Fibroblast of the aortic adventitia (primary cell): Measurements from ENCODE around the gene ASZ1. TPM values are rescaled to one million over a fixed set of nuclear protein-coding genes. Genes with fewer than 3 reads are reported as not detected.

ENCODE experiments used
- DNase-seq: peaks from one replicate; pipeline ENCODE4 v3.0.0-alpha.2; 2010; ENCODE audit warnings: low read depth
- H3K4me3 ChIP-seq: 2 replicates; pipeline ENCODE4 v1.5.1; 2011; ENCODE audit warnings: low read depth, mild to moderate bottlenecking, control low read depth, low read length, moderate library complexity
- total RNA-seq: library from RNA; depleted of rRNA; stranded (reverse); fragments of >200 nt; gene quantifications from 2 replicates; pipeline ENCODE4 v1.2.3, GENCODE V29; 2012; ENCODE audit warnings: low replicate concordance
- TF ChIP-seq, protein P1 (sequence below): IDR thresholded peaks from 2 replicates; pipeline ENCODE4 v1.5.1; 2011; ENCODE audit warnings: mild to moderate bottlenecking, low read length, control low read depth, inconsistent platforms; ENCODE audit not compliant: insufficient read depth

Gene ASZ1
- total RNA-seq, 1 donor: not detected

DNA sequence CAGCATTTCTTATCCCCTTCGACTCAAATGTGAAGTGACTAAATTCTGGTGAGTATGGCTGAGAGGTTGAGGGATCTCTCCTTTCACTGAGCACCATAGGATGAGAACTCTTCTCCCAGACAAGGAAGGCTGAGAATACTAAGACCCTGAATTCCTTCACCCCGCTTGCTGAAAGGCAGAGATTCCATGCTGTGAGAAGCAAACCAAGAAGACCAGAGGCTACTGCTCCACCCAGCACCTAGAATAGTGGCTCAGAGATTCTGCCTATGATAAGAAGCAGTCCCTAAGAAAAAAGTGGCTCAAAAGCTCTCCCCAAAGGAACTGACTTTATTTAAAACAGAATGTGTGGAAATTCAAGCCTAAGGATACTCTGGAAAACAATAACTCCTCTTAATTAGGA lies 77.7 kb downstream of the ASZ1 start:
- DNase-seq: no peak
- TF ChIP-seq, protein P1, sequence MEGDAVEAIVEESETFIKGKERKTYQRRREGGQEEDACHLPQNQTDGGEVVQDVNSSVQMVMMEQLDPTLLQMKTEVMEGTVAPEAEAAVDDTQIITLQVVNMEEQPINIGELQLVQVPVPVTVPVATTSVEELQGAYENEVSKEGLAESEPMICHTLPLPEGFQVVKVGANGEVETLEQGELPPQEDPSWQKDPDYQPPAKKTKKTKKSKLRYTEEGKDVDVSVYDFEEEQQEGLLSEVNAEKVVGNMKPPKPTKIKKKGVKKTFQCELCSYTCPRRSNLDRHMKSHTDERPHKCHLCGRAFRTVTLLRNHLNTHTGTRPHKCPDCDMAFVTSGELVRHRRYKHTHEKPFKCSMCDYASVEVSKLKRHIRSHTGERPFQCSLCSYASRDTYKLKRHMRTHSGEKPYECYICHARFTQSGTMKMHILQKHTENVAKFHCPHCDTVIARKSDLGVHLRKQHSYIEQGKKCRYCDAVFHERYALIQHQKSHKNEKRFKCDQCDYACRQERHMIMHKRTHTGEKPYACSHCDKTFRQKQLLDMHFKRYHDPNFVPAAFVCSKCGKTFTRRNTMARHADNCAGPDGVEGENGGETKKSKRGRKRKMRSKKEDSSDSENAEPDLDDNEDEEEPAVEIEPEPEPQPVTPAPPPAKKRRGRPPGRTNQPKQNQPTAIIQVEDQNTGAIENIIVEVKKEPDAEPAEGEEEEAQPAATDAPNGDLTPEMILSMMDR: no peak
- no peak overlapping the region for H3K4me3 ChIP-seq

DNA sequence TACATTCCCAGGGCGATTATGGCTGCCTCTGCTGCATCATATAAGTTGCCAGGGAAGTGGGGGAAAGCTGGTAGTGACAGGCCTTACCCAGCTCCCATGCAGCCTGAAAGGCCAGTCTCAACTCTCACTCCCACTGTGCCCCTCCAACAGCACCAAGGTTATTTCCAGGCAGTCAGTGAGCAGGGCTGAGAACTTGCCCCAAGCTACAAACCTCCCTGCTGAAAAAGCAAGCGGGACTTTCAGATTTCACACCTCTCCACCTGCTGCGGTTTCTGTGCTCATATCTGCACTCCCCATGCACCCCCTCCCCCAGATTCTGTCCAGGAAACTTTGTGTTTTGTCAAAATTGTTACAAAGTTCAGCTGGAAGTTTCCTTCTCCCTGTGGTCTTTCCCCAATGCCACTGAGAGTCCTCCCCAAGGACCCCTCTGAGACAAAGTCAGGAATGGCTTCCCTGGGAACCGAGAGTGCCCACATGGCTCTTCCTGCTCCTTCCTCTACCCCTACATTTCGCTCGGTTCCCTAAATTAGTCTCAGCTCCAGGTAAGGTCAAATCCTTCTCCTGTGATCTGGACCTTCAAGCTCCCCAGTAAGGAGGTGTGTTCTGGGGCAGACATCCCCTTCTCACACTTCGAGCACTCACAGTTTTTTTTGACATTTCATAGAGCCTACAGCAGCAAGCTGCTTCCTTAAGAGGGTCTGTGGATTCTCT lies 79.2 kb downstream of the ASZ1 start:
- TF ChIP-seq, protein P1: no peak
- DNase-seq: no peak
- H3K4me3 ChIP-seq: no peak overlapping the region

DNA sequence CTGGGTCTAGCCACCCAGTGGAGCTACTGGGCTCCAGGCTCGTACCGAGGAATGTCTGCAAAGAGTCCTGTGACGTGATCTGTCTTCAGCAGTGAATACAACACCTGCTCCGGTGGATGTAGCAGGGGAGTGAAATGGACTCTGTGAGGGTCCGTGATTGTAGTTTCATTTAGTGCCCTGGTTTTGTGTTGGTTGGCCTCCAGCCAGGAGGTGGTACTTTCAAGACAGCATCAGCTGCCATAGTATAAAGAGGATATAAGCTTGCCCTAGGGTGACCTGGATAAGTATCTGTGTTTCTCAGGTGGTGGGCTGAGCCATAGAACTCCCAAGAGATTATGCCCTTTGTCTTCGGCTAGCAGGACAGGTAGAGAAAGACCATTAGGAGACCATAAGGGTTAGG lies 79.8 kb downstream of the ASZ1 start:
- TF ChIP-seq, protein P1: no peak
- no peak for DNase-seq
- H3K4me3 ChIP-seq: no peak overlapping the region

DNA sequence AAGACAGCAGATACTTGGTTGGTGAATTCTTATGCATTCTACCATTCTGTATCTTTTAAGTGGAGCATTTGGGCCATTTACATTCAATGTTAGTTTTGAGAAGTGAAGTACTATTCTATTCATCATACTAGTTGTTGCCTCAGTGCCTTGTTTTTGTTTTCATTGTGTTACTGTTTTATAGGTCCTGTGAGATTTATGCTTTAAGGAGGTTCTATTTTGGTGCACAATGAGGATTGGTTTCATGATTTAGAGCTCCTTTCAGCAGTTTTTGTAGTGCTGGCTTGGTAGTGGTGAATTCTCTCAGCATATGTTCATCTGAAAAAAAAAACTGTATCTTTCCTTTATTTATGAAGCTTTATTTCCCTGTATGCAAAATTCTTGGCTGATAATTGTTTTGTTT lies 81.1 kb downstream of the ASZ1 start:
- TF ChIP-seq, protein P1: no peak
- DNase-seq: no peak
- H3K4me3 ChIP-seq: no peak overlapping the region

DNA sequence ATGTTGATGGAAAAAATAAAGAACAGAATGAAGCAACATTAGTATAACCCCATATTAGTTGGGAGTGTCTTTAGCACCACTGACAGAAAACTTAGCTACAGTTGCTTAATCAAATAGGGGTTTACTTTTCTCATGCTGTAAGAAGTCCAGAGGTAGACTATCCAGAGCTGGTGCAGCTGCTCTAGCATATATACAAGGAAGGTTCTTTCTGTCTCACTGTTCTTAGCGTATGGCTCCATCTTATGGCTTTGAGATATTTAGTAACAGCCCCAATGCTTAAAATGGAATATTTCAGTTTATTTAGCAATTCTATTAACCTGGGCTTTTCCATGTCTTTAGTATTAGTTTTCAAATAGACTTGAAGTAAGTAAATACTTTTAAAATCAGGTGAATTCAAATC lies 89.3 kb downstream of the ASZ1 start:
- peak; percentile 67 for DNase-seq
- H3K4me3 ChIP-seq: no peak overlapping the region
- TF ChIP-seq, protein P1: peak; percentile 15

DNA sequence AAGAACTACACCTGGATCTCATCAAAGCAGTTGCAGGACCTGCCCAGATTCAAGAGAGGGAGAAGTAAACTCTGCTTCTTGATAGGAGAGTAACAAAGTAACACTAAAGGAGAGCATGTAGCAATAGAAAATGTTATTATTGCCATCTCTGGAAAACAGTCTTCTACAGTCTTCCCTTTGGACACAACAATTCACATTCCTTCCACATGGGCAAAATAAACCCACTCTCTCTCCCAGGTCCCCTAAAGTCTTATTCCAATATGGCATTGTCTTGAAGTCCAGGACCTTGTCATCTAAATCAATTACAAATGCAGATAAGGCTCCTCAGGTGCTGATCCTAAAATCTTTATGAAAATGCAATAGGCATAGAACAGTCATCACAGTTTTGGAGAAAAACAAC lies 94.1 kb downstream of the ASZ1 start:
- DNase-seq: no peak
- no peak overlapping the region for H3K4me3 ChIP-seq
- TF ChIP-seq, protein P1: peak; percentile 27

DNA sequence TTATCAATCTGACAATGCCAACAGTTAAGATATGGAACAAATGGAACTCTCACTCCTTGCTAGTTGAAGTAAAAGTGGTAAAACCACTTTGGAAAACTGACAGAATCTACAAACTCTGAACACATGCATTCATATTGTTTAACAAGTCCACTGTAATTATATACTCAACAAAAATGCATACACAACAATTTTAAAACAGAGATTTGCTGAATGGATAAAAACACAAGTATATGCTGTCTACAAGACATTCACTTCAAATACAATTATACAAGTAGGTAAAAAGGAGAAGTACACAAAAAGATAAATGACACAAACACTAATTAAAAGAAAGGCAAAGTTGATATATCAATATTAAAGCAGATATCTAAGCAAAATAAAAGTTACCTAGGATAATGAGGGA lies 95.3 kb downstream of the ASZ1 start:
- no peak overlapping the region for H3K4me3 ChIP-seq
- DNase-seq: no peak
- TF ChIP-seq, protein P1: no peak
